NCI-H2196 treated with DMSO at 0.1 percent for 48 hours (cell line): ENCODE results near the gene STK33.

Source experiments
- DNase-seq: peaks from one replicate; lab custom pipeline; 2025; ENCODE audit not compliant: unreplicated experiment; lab: John Stamatoyannopoulos, UW

The STK33 gene

GRCh38 chr11:8442301-8442700 lies 151.7 kb downstream of the STK33 start:
- no peak for DNase-seq

GRCh38 chr11:8440649-8441048 lies 153.4 kb downstream of the STK33 start:
- DNase-seq: no peak

- no peak for DNase-seq
These were observed 164.5 kb downstream of the STK33 start for GRCh38 chr11:8429483-8429882.

GRCh38 chr11:8426076-8426475 lies 168.0 kb downstream of the STK33 start:
- DNase-seq: no peak

GRCh38 chr11:8415195-8415594 lies 178.8 kb downstream of the STK33 start:
- DNase-seq: no peak

- no peak for DNase-seq
These were observed 185.7 kb downstream of the STK33 start for GRCh38 chr11:8408151-8408941.

- no peak for DNase-seq
These were observed 190.7 kb downstream of the STK33 start for GRCh38 chr11:8403310-8403709.

GRCh38 chr11:8392886-8393285 lies 201.1 kb downstream of the STK33 start:
- DNase-seq: no peak

GRCh38 chr11:8392166-8392565 lies 201.9 kb downstream of the STK33 start:
- no peak for DNase-seq

- no peak for DNase-seq
These were observed 203.0 kb downstream of the STK33 start for GRCh38 chr11:8390851-8391612.

- no peak for DNase-seq
These were observed 204.7 kb downstream of the STK33 start for GRCh38 chr11:8389029-8389996.

GRCh38 chr11:8387693-8388092 lies 206.3 kb downstream of the STK33 start:
- no peak for DNase-seq

- no peak for DNase-seq
These were observed 206.9 kb downstream of the STK33 start for GRCh38 chr11:8387141-8387540.

- no peak for DNase-seq
These were observed 207.7 kb downstream of the STK33 start for GRCh38 chr11:8386134-8386864.

GRCh38 chr11:8384199-8384821 lies 209.7 kb downstream of the STK33 start:
- DNase-seq: no peak

- no peak for DNase-seq
These were observed 210.4 kb downstream of the STK33 start for GRCh38 chr11:8383627-8384026.

GRCh38 chr11:8383227-8383626 lies 210.8 kb downstream of the STK33 start:
- no peak for DNase-seq

GRCh38 chr11:8382436-8383053 lies 211.5 kb downstream of the STK33 start:
- DNase-seq: no peak

- DNase-seq: no peak
These were observed 212.1 kb downstream of the STK33 start for GRCh38 chr11:8381871-8382396.
